HG02938 (cell line): ENCODE measurements around the gene PPWD1.
A peak's percentile ranks its signal among the peaks of the same experiment; 100 is the strongest.

ENCODE experiments used
- ATAC-seq: cut with Tn5 transposase; IDR thresholded peaks from one replicate; pipeline ENCODE4 v1.9.1; 2021; ENCODE audit warnings: mild to moderate bottlenecking, moderate library complexity; ENCODE audit not compliant: unreplicated experiment

Gene PPWD1

DNA sequence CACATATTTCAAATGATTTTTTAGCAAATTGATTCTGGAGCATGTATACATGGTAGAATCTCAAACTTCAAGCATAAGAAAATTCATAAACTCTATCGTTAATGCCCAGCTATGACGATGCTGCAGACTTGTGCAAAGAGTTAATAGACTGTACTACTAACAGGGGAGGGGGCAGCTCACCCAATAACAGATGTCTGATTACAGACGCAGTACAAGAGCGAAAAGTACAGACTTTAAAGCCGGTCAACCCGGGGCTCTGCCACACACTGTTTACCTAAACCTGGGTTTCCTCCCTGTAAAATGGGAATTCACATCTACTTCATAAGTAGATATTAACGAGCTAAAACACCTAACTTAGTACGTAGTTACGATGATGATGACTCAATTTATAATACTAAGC, 60.4 kb downstream of the PPWD1 start:
- ATAC-seq = no peak

DNA sequence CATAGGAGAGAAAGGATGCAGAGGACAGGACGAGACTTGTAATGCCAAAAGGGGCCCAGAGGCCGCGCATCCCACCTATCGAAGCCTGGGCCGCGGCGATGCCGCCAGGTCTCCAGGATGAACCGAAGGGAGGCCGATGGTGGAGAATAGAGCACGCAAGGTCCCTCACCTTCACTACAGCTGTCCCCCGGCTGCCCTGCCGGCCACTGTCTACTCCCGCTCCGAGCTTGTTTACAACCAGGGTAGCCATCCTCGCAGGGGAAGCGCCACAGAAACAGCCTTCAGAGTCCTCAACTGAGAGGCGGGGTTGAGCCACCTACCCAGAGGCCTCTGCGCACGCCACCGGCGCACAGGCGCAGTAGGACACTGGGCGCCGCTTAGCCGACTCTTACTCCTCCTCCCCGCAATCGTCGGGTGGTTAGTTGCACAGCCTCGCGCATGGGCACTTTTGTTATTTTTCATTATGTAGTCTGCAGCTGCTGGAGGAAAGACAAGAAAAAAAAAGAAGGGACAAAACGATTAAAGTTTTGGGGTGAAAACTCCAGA, 61.0 kb downstream of the PPWD1 start, which contains the start of gene TRIM23:
TRIM23 (minus strand) TSS at position 309 of the 546 bp plus-strand sequence; CDS start at position 250, 59 bp downstream.
- ATAC-seq = peak; percentile 90

DNA sequence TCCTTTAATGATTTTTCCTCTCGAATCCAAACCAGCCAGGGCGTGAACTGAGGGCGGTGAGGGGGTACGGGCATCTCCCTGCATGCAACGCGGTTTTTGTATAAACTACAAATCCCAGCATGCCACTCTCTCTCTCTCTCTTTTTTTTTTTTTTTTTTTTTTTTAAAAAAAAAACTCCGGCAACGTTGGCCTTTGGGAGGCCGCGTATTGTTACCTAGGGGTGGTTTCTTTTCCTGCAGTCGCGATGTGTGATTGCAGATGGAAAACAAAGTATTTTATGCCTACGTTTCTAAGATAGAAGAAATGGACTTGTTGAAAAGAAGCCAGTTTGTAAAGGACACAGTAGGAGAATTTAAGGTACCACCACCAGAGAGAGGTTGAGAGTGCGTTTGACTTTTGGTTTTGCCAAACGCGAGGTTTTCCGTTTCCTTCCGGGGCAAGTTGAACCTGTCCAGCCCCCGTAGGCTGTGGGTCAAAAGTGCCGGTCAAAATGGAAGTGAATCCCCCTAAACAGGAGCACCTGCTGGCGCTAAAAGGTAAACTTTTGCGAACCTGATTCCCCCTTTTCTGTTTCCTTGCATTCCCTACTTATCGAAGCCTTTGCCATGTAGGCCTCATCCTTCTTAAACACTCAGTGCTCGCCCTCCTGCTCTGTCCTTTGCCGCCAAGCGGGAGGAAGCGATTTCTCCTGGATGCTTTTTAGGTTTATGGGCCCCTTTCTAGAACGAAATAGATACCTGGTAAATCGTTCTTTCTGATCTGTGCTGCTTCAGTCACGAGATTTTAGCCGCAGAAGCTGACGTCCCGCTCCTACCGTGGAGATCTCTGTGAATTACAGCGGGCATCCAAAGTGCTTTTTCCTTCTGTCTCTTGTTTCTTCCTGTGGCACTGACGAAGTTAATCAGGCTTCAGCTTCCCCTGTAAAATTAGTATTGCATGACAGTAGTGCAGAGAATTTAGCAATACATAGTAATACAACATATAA, 61.8 kb downstream of the PPWD1 start, which contains the start of the genes SHLD3 and TRAPPC13:
SHLD3 (plus strand) TSS at position 457 of the 985 bp plus-strand sequence. CDS start 4,561 bp downstream, outside the sequence.
TRAPPC13 (plus strand) TSS at position 457 of the 985 bp plus-strand sequence; CDS start at position 491, 34 bp downstream.
- ATAC-seq = peak; percentile 73

DNA sequence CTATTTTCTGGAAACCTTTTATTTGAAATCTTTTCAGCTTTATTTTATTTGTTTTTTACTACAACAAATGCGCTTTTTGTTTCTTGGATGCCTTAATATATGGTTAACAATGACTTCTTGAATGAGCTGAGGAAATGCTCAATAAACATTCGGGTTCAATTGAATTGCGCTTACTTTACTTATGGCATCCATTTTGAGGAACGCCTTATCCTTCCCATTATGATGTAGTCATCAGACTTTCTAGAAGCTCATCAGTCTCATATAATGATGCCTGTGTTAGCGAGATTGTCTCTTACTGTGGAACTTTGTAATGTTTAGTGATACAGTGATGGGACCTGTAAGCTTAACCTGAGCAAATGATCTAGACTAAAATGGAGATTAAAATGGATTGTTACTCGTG, 62.6 kb downstream of the PPWD1 start:
- ATAC-seq = no peak

DNA sequence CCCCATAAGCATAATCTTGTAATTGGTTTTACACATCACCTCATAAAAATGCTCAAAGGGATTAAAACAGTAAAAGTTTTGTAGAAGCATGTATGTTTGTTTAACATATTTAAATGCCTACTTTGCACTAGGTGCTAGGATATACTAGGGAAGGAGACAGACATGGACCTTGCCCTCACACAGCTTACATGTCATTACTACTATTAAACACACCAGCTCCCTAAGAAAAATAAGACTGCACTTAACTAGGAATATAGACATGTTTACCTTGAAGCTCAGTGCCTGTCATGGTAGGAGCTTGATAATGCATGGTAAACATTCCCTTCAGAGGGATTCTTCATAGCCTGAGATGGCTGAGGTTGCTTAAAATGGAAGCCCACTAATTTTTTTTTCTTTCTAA, 67.9 kb downstream of the PPWD1 start:
- no peak for ATAC-seq
